ENCODE results near the gene AXIN1. TPM values are rescaled to one million over a fixed set of nuclear protein-coding genes. Genes with fewer than 3 reads are reported as not detected.

AXIN1 gene
- total and polyA plus RNA-seq, 8 donors: 8.0 to 13.6 (median 10.8) TPM

- Histone ChIP-seq H3K27ac (no peak overlapping the region), H3K4me1 (no peaks in the 10 kb centered on the region), H3K4me3 (no peak overlapping the region), H3K27me3 (no peaks in the 10 kb centered on the region), H3K9me3 (no peaks in the 10 kb centered on the region), H3K36me3 (peaks cover 0 to 14% (median 0%) of the 10 kb centered on the region in 3 donors)
- no peak for TF ChIP-seq CTCF (IDR thresholded peaks at IDR 0.05)
- intact Hi-C loops (cut with DNase I): no loop called here
- DNase-seq (peak in 3 of 6 donors; percentile 39 to 83 (median 49)), FAIRE-seq (no peak), ATAC-seq (peak in 2 of 4 donors; percentile 3 to 4)
- WGBS, 2 donors: 84 to 86% methylated on average over 50 of the region's 50 CpGs
Measured at GRCh38 chr16:290681-291405, 61.7 kb downstream of the AXIN1 start.

GRCh38 chr16:290015-290680 is 62.4 kb downstream of the AXIN1 start:
- intact Hi-C loops (cut with DNase I): no loop called here
- 54 to 66% methylated on average over 25 of the region's 25 CpGs for WGBS, 2 donors
- ATAC-seq (peak in 3 of 4 donors; percentile 33 to 60 (median 38)), FAIRE-seq (no peak), DNase-seq (peak in 4 of 6 donors; percentile 67 to 83 (median 70))
- Histone ChIP-seq H3K4me3 (no peak overlapping the region), H3K27ac (no peak overlapping the region), H3K27me3 (no peaks in the 10 kb centered on the region), H3K36me3 (peaks cover 0 to 14% (median 0%) of the 10 kb centered on the region in 3 donors), H3K9me3 (no peaks in the 10 kb centered on the region), H3K4me1 (no peaks in the 10 kb centered on the region)
- TF ChIP-seq CTCF (IDR thresholded peaks at IDR 0.05): no peak

- H3K4me1 ChIP-seq: no peaks in the 10 kb centered on the region
- H3K4me3 ChIP-seq: no peak overlapping the region
- ATAC-seq (peak in 3 of 4 donors; percentile 7 to 57 (median 23)), FAIRE-seq (no peak), DNase-seq (peak in 4 of 6 donors; percentile 50 to 78 (median 60))
- no peaks in the 10 kb centered on the region for H3K9me3 ChIP-seq
- H3K27ac ChIP-seq: no peak overlapping the region
- no peak for TF ChIP-seq CTCF (IDR thresholded peaks at IDR 0.05)
- peaks cover 0 to 14% (median 0%) of the 10 kb centered on the region in 3 donors for H3K36me3 ChIP-seq
- WGBS, 2 donors: 69 to 79% methylated on average over 22 of the region's 22 CpGs
- intact Hi-C loops (cut with DNase I): no loop called here
- no peaks in the 10 kb centered on the region for H3K27me3 ChIP-seq
Measured at GRCh38 chr16:289395-289997, 63.0 kb downstream of the AXIN1 start.

GRCh38 chr16:287981-288920 is 64.3 kb downstream of the AXIN1 start:
- no peak overlapping the region for H3K4me3 ChIP-seq
- FAIRE-seq: no peak
- intact Hi-C loops (cut with DNase I): no loop called here
- TF ChIP-seq CTCF (IDR thresholded peaks at IDR 0.05): no peak
- H3K4me1 ChIP-seq: no peaks in the 10 kb centered on the region
- H3K9me3 ChIP-seq: no peaks in the 10 kb centered on the region
- DNase-seq: peak in 3 of 6 donors; percentile 30 to 73 (median 47)
- no peaks in the 10 kb centered on the region for H3K27me3 ChIP-seq
- ATAC-seq: no peak
- 69 to 77% methylated on average over 32 to 33 of the region's 33 CpGs for WGBS, 2 donors
- H3K36me3 ChIP-seq: peaks cover 0 to 14% (median 0%) of the 10 kb centered on the region in 3 donors
- H3K27ac ChIP-seq: no peak overlapping the region

Data from pancreas (tissue), 10 donors.